NCI-H1436 (cell line): Measurements from ENCODE around the gene ITPR2.
"Not testable (repeated sequence)": the region's sequence is repeated elsewhere in the genome, so short reads cannot be mapped to it uniquely, and the experiment has no call there.

Source experiments
- DNase-seq: peaks from one replicate; lab custom pipeline; 2025; lab: John Stamatoyannopoulos, UW

Gene ITPR2

DNA sequence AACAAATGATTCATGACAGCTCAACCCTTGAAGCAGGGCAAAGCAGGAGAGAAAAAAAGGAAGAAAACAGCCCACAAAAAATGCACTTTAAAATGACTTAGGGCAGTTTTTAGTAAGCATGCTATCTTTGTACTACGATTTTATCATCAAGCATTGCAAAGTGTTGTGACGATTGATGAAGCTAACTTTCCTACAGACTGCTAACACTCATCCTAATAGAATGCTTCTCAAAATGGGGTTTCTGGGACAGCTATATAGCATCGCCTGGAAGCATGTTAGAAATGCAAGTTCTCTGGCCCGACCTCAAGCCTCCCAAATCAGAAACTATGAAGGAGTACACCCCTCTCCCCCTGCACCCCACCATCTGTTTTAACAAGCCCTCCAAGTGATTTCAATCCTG, 381.2 kb downstream of the ITPR2 start:
- no peak for DNase-seq

DNA sequence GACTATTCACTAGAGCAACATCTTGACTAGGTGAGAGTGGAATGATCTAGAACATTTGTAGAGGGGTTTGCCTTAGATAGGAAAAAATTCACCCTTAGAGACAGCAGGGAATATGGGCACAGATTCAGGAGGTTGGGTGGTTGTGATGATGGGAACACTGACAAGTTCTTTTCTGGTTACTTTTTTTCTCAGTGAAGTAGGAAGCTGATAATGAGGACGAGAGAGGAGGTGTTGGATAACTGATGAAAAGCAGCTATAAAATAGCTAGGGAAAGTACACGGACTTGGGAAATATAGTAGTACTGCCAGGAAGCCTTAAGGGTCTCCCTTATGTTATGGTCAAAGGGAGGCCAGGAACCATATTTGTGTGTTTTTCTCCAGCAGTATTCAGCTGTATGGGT, 387.1 kb downstream of the ITPR2 start:
- DNase-seq = no peak

DNA sequence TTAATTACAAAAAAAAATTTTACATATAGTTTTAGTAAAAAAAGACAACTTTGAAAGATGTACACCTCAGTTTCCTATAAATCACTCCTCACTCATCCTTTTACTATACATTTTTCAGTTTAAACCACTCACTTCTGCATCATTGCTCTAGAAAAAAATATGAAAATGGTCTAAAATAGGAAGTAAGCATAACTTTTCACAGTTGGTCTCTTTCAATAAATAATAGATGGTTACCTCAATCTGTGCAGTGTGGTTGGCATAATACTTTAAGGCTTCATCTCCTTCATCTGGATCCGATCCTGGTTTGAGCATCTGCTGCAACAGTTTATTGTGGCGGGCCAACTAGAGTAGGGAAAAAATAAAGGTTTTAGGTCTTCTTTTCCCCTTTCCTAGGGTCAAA, 389.7 kb downstream of the ITPR2 start:
- no peak for DNase-seq

DNA sequence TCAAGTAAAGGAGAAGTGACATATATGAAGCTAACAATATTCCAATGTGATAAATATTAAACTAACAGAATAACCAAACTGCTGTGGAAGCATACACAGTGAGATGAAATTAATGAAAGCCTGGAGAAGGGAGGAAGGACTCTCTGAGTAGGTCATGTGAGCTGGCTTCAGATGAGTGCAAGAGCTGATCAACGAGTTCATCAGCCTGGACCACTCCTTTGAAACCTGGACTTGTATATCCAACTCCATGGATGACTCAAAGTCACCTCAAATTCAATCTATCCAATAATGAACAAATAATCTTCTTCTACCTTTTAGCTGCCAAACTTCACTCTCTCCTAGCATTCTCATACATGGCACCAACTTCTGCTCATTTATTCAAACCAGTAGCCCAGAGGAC, 391.6 kb downstream of the ITPR2 start:
- DNase-seq = no peak

DNA sequence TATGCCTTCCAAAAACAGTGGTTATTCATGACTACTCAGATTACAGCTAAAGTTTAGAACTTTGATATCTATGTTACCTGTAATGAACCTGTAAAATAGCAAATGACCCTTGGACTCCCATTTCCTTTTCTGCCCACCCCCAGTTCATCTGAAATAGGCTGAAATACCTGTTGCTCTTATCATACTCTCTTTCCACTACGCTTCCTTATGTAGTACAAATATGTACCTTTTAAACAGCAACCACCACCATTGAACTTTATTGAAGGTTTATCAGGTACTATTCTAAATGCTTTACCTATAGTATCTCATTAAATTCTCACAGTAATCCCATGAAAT, 398.0 kb downstream of the ITPR2 start:
- DNase-seq = no peak

DNA sequence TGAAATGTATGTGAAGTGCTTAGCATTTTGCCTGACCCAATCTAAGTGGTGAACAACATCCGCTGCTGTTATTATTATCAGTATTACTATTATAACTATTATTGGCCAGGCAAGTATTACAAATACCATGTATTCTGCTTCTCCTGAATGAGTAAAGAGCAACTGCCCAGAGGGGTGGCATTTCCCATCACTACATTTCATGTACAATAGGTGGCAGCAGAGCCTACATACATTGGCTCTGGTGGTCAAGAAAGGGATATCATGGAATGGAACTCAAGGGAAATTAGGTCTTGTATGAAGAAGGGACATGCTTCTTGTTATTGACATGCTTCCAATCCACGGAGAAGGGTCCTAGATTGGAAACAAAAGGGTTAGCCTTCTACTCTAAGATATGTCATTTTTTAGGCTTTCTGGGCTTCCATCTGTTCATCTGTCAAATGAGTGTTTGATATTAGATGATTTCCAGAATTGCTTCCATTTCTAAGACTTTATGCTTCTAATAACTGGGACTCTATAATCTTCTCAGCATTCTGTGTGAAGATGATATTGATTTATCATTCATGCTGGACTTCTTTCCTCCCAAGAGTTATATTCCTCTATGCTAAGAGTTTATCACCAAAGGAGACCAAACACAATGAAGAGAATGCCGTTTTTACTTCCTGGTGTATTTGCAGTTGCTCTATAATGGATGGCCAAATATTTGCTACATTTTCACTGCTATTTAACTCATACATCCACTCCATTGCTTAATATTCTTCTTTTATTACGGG, 398.5 kb downstream of the ITPR2 start:
- DNase-seq = peak; percentile 13

DNA sequence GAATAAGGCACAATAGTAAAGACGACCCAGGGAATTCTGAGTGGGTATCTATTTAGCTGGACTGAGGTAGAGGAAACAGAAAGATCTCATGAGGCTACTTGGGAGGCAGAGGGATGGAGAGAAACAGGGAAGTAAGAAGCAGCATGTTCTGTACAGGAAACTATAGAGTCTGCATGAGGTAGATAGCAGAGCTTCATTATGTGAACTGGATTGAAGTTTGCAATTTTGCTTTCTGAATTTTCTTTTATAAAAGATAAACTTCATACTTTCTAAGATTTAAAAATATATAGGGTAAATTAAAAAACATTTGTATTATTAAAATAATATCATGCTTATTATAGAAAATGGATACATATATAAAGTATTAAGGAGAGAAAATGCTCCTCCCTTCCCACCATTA, 399.3 kb downstream of the ITPR2 start:
- not testable (repeated sequence) for DNase-seq

DNA sequence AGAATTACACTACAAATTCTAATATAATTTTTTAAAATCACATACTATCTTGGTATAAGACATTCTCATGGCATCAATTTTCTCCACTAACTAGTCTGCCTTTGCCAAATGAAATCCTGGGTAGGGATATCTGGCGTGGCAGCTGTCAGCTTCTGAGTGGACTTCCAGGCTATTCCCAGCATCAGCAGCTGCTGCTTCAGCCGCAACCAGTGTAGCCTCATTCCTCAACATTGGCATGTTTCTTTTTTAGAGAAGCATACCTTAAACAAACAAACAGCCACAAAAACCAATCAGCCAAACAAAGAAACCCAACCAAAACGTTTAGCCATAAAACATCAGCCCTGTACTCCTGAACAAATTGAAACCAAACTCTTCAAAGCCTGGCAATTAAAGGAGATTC, 401.8 kb downstream of the ITPR2 start:
- no peak for DNase-seq

DNA sequence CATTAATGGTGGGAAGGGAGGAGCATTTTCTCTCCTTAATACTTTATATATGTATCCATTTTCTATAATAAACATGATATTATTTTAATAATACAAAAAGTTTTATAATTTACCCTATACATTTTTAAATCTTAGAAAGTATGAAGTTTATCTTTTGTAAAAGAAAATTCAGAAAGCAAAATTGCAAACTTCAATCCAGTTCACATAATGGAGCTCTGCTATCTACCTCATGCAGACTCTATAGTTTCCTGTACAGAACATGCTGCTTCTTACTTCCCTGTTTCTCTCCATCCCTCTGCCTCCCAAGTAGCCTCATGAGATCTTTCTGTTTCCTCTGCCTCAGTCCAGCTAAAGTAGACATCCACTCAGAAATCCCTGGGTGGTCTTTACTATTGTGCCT, 402.4 kb downstream of the ITPR2 start:
- DNase-seq = not testable (repeated sequence)

DNA sequence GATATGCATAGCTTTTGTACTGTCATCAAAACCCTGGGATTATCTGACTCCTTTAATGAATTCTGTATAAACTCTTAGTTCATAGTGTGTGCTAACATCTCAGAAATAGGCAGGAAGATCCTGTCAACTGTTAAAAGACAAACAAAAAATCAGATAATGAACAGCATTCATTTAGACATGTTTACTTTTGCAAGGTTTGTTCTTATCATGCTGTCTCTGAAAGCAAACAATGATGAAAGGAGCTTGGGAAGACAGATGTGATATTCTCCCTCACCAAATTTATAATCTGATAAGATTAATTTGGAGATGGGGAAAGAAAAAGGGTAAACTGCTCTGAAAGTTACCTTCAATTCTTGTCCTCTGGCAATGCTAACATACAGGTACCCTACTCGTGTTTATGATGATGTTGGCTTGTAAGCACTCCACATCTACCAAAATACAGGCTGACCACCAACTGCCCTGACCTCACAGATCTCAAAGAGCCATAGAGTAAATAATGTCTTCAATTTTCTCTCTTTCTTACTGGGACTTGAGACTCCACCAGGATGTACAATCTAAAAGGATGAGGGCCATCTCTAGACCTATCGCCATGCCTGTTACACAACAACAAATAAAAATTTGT, 403.8 kb downstream of the ITPR2 start:
- DNase-seq = no peak

DNA sequence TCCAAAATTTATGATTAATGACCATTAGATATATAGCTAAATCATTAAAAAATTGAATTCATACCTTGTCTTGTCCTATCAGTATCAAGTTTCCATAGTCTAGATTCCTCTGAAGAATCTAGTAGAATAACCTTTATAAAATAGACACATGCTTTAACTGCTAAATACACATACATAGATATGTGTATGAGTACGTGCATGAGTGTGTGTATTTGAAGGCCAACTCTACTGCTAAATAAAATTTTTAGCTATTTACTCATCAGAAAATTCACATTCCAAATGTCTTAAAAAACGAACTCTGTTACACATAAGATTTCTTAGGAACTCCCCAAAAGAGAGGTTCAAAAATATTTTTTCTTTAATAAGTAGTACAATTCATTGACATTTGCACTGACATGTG, 404.6 kb downstream of the ITPR2 start:
- DNase-seq = no peak

DNA sequence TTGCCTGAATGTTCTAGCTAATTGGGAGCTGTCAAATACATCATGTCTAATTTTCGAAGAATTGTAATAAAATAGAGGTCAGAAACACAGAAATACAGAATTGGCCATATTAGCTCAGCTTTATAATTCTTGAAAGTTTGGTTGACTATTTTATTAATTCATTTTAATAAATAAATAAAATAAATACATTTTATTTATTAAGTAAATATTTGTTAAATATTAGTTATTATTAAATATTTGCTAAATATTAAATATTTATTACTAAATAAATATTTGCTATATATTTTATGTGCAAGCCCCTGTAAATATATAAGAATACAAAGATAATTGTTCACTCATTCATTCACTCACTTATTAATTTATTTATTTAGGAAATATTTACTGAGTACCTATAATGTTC, 406.3 kb downstream of the ITPR2 start:
- no peak for DNase-seq

DNA sequence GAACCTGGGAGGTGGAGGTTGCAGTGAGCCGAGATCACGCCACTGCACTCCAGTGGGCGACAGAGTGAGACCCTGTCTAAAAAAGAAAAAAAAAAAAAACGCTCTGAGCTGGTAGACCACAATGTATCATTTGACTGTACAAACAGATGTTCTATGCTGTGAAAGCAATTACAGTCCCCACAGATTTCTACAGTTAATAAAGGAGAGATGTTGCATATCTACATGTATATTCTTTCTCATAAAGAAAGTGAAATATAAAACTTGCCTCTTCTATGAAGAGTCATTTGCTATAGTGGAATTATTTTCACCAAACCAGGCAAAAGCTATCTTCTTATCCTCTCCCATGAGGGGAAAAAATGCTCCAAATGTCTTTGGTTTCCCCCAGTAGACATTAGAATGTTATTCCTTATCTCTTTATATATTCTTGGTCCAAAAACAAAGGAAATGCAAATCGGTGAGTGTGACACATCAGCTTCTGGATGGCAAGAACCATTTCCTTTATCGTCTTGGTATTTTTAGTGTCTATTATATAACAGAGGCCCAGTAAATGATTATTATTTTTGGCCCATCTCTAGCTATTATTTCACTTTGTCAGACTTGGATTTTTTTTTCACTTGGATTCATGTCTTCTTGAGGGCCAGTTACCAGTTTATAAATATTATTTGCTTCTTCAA, 407.3 kb downstream of the ITPR2 start:
- no peak for DNase-seq

DNA sequence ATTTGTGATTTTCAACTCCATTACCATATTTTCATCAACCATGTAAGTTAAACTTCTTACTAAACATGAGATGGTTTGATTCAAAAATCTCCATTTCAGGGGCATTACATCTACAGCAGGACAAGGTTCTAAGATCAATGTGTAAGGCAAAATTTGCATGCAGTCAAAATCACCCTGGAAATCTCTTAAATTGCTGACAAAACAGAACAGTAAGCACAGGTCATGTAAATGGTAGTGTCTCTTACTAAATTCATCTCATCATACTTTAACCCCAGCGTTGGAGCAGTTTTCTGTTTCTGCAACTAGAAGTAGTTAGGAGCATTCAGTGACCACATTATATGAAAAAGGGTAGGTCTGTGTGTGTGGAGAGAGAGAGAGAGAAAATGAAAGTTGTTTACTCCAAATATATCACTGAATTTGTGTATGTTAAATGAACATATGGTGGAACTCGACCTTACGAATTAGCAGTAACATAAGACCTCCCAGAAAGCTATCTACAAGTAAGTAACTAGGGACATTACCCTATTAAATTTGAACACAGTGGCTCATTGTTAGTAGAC, 410.1 kb downstream of the ITPR2 start:
- no peak for DNase-seq

DNA sequence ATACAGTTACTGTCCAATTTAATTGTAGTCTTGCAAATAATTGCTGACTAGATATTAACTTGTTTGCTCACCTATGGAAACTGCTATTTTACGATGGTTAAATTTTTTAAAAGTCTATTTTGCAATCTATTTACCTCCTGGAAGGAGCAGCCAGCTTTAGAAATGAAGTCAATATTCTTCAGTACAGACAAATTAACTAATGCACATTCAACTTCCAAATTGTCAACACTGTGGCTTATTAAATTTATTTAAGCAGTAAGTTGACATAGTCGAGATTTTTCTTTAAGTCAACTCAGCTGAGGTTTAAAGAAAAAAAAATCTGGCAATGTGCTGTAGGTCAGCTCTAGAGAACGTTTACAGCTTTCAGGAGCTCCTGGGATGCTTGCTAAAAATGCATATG, 416.4 kb downstream of the ITPR2 start:
- no peak for DNase-seq

DNA sequence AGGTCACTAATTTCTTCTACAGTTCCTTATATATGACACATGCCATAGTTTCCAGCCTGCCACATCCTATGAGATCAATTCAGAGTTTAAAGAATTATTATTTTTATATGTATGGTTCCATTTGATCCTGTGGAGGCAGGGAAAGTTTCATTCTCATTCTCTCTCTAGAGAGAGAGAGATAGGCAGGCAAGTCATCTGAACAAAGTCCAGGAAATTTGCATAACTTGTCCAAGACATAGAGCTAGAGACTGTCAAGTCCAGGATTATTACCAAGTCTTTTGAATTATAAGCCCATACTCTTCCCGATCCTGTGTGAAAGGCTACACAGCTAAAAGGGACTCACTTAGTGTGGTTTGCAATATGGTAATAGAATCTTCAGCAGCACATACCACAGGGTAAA, 422.3 kb downstream of the ITPR2 start:
- DNase-seq = no peak

DNA sequence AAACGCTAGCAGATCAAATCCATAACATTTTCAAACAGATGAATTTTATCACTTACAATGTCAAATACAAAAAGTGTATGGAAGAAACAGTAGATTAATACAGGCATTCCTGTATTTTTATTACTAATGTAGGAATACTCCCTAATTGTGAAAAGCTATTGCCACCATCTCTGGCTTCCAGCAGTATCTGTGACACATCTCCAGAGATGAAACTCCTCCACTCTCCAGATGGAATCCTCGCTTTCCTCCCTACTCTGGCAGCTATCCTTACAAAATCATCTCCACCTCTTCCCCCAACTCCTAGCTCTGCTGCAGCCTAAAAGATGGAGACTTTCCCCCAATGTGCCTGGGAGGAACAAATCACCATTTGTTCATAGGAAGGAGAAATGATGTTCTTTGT, 426.2 kb downstream of the ITPR2 start:
- DNase-seq = no peak

DNA sequence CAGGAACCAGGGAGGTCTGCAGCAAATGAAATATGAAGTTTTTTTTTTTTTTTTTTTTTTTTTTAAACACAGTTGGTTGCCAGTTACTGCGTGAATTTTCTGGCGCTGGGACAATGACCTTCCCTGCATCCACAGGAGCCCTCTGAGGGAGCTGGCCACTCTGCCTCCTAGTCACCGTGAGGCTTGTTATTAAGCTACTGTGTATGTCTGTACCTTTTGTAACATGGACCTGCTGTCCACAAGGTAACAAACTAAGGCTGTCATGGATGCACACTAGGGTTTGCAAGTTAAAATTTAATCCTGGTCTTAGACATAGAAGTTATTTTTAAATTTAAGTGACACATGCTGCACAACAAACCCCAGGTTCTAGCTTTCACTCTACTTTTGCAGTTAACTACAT, 426.6 kb downstream of the ITPR2 start:
- no peak for DNase-seq

DNA sequence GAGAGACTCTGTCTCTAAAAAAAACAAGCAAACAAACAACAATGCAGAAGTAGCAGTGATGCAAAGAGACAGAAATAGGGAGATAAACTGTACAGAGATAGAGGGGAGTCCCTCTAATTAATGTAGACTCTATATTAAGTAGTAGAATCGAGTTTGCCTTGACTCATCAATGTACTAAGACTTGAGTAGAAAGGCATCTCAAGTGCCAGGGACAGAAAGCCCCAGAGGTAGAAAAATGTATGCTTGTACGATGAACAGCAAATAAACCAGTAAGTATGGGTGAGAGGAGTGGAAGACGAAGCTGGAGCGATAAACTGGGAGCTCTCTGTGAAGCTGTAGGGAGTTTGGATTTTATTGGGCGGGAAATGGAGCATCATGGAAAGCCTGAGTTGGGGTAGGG, 429.4 kb downstream of the ITPR2 start:
- DNase-seq = no peak

DNA sequence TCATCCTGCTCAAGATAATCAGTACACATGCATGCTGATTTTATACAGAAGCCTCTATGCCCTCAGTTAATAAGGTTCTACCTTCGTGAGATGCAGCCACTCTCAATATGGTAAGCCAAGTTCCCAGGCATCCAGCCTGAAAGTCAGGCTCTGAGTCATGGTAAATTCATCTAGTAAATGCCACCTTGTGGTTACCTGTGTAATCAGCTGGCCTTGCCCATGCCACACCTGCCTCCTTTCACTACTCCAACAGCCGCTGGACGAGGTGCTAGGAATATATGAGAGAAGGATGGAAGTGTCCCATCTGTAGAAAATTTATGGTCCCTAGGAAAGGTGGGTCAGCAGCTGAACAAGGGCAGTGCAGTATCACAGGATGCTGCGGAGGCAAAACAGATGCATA, 430.3 kb downstream of the ITPR2 start:
- no peak for DNase-seq

DNA sequence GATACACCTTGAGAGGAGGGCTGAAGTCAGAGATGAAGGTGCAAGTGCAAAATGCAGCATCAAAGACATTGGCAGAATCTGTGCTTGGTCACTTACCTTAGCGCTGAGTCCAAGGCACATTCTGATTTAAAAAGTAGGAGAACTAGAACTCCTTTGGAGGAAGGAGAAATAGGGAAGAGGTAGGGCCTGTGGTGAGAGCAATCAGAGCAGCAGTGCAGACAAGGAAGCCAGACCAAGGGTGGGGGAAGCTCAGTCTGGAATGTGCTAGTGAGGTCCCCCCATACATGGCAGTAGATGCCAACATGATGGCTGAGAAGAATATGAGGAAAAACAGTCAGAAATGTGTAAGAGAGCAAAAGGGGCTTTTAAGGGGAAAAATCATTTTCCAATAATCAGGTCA, 431.1 kb downstream of the ITPR2 start:
- no peak for DNase-seq

DNA sequence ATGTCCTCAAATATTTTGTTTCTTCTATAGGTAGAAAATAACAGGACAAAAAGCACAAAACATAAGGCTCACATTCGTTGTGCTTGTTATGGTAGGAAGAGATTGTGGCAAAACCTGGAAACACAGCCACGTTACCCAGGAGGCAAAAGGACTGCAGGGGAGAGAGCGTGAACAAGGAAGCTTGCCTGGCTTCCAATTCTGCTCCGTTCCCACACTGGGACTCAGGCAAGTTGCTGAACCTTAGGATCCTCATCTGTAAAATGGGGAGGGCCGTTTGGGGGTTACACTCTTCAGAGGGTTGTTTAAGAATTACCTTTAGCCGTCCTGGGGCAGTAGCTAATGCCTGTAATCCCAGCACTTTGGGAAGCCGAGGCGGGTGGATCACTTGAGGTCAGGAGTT, 432.4 kb downstream of the ITPR2 start:
- DNase-seq = no peak

DNA sequence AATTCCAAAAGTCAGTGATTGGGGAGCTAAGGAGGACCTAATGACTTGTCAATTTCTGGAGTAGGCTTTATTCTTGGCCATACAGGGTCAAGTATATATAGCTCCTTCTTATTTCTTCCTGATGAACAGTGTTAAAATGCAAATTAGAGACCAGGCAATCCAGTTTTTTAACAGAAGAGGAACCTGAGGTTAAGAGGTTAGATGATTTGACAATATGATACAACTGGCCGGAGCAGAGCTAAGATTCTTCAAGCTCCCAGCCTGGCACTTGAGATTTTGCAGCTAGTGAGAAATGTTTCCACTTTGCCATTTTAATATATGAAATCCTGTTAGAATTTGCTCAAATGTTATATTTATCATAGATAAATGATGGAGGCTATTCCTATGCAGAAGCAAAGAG, 433.6 kb downstream of the ITPR2 start:
- DNase-seq = no peak
